Measurements from ENCODE around the gene BATF.

DNA sequence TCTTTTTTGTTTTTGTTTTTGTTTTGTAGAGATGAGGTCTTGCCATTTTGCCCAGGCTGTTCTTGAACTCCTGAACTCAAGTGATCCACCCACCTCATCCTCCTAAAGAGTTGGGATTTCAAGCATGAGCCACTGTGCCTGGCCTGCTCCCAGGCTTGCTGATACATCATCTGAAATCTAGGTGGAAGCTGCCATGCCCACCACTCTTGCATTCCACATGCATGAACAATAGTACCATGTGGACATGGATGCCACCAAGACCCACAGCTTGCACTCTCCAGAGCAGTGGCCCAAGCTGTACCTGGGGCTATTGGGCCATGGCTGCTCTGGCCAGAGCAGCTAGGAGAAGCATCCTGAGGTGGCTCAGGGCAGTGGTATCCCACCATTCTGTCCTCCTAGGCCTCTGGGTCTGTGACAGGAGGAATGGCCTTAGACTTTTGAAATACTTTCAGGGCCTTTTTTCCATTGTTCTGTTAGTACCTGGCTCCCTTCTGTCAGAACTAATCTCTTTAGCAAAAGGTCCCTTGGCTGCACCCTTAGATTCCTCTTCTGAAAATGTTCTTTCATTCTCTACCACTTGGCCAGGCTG is 69.8 kb downstream of the BATF start:
- TF ChIP-seq, protein P1, sequence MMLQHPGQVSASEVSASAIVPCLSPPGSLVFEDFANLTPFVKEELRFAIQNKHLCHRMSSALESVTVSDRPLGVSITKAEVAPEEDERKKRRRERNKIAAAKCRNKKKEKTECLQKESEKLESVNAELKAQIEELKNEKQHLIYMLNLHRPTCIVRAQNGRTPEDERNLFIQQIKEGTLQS (IDR thresholded peaks at IDR 0.05), result no peak
- TF ChIP-seq CTCF (IDR thresholded peaks at IDR 0.05 in 2 of 3, conservative IDR thresholded peaks at IDR 0.05 in 1 of 3; ENCODE audit: borderline replicate concordance in 1 of 3, insufficient read depth in 1 of 3, low read depth in 2 of 3, low read length in 2 of 3) (no peak), YY1 (IDR thresholded peaks at IDR 0.05; ENCODE audit: extremely low read depth, insufficient replicate concordance, low read depth, low read length) (no peak), ELF1 (IDR thresholded peaks at IDR 0.05; ENCODE audit: borderline replicate concordance, low read depth) (no peak), EZH2phosphoT487 (IDR thresholded peaks at IDR 0.05; ENCODE audit: borderline replicate concordance) (no peak), JUND (IDR thresholded peaks at IDR 0.05) (no peak), REST (IDR thresholded peaks at IDR 0.05; ENCODE audit: low read depth) (no peak), POLR2A (IDR thresholded peaks at IDR 0.05; ENCODE audit: borderline replicate concordance, extremely low read depth, insufficient read depth, insufficient read length) (no peak), EZH2 (IDR thresholded peaks at IDR 0.05) (no peak), RAD21 (IDR thresholded peaks at IDR 0.05; ENCODE audit: low read depth) (no peak), POLR2AphosphoS5 (IDR thresholded peaks at IDR 0.05; ENCODE audit: low read depth, low read length) (no peak), CBX3 (IDR thresholded peaks at IDR 0.05; ENCODE audit: low read depth) (no peak)
